Memory B cell (primary cell): Measurements from ENCODE around the gene PSD2.

Source experiments
- ATAC-seq: fragments of 150-1000 bp; cut with Tn5 transposase; 2 replicates; pipeline ENCODE4 v1.10.0; 2021; ENCODE audit warnings: low read depth, mild to moderate bottlenecking, moderate library complexity
- DNase-seq, 2 donors: peaks; one replicate each; pipeline ENCODE4 v3.0.0; 2022; ENCODE audit warnings: low spot score in 2 of 2
- H3K27ac Mint-ChIP-seq: one replicate; pipeline ENCODE4 v1.8.0; 2022; ENCODE audit warnings: mild to moderate bottlenecking, moderate library complexity, mixed read lengths
- H3K27me3 Mint-ChIP-seq: one replicate; pipeline ENCODE4 v1.8.0; 2022; ENCODE audit warnings: mixed read lengths
- H3K36me3 Mint-ChIP-seq: one replicate; pipeline ENCODE4 v1.8.0; 2022; ENCODE audit warnings: mild to moderate bottlenecking, mixed read lengths
- H3K4me1 Mint-ChIP-seq: one replicate; pipeline ENCODE4 v1.8.0; 2022; ENCODE audit warnings: mixed read lengths
- H3K4me3 Mint-ChIP-seq: one replicate; pipeline ENCODE4 v1.8.0; 2022; ENCODE audit warnings: mild to moderate bottlenecking, moderate library complexity, mixed read lengths
- H3K9me3 Mint-ChIP-seq: one replicate; pipeline ENCODE4 v1.8.0; 2022; ENCODE audit warnings: mixed read lengths

The PSD2 gene

DNA sequence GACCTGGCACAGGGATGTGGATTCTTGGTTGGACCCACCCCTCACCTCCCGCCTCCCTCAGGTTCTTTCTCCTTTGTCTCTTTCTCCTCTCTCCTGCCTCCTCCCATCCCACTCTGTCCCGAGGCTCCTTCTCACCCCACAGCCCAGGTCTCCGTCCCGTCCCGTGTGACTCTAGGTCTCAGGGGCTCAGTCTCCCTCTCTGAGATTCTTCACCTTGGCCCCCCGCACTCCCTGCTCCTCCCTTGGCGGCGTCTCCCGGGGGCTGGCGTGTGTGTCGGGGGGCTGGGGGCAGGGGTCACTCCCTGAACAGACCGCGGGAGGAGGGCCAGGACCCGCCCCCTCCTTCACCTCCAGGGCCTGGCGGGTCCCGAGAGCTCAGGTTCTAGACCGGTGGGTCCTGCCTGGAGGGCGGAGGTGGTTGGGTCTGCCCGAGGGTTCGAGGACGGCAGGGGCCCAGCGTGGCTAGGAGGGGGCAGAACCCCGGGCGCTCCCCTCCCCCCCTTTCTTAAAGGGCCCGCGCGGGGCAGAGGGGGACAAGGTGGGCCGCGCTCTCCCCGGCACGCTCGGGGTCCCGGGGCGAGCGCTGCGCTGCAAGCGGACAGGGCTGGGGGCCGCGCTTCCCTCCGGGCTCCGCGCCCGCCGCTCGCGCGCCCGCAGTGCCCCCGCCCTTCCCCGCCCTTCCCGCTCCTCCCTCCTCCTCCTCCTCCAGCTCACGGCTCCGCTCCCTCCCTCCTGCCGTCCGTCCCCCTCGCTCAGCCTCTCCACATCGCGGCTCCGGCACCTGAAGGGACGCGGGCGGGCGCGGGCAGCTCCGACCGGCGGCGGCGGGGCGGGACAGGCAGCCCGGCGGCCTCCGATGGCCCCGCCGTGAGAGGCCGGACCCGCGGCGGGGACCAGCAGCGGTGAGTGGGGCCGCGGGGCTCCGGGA lies at the start of gene PSD2:
Gene PSD2, plus strand, starts transcription at position 735 of the 928 bp plus-strand sequence. CDS start 13,633 bp downstream, outside the sequence.
- Mint-ChIP-seq H3K4me1 (peaks cover 3% of the 10 kb centered on the region), H3K27me3 (peaks cover 26% of the 10 kb centered on the region), H3K9me3 (no peaks in the 10 kb centered on the region), H3K4me3 (peak within 1 kb of the TSS; percentile 27), H3K36me3 (no peaks in the 10 kb centered on the region), H3K27ac (no peak within 1 kb of the TSS)
- ATAC-seq = no peak
- DNase-seq = no peak

GRCh38 chr5:139746691-139747582 lies 48.7 kb upstream of the PSD2 start:
- Mint-ChIP-seq H3K36me3 (no peaks in the 10 kb centered on the region), H3K4me1 (peaks cover 36% of the 10 kb centered on the region), H3K9me3 (no peaks in the 10 kb centered on the region), H3K4me3 (peak overlapping the region; percentile 91), H3K27ac (peak overlapping the region; percentile 90), H3K27me3 (no peaks in the 10 kb centered on the region)
- ATAC-seq (peak; percentile 73), DNase-seq (peak; percentile 67 to 74)

- Mint-ChIP-seq H3K4me1 (peaks cover 35% of the 10 kb centered on the region), H3K27ac (peak overlapping the region; percentile 90), H3K27me3 (peaks cover 4% of the 10 kb centered on the region), H3K9me3 (no peaks in the 10 kb centered on the region), H3K36me3 (no peaks in the 10 kb centered on the region), H3K4me3 (peak overlapping the region; percentile 91)
- ATAC-seq = peak; percentile 20
- DNase-seq = no peak
These were observed 47.8 kb upstream of the PSD2 start for GRCh38 chr5:139747583-139748504.

DNA sequence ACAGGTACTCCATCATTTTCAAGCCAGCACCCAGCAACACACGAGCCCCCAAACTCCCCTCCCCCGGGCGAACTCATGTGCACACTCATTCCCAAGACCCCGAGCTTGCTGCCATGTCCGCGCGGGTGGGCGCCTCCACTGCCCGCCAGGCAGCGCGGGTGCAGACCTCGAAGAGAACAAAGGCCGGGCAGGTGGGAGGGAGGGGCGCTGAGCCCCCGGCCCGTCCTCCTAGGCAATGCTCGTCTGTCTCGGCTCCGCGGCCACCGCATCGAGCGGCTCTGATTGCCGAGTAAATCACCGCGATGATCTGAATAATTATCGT lies 47.1 kb upstream of the PSD2 start:
- H3K27me3 Mint-ChIP-seq = peaks cover 4% of the 10 kb centered on the region
- peak overlapping the region; percentile 90 for H3K27ac Mint-ChIP-seq
- no peaks in the 10 kb centered on the region for H3K9me3 Mint-ChIP-seq
- H3K4me3 Mint-ChIP-seq = peak overlapping the region; percentile 91
- DNase-seq = no peak
- no peak for ATAC-seq
- peaks cover 33% of the 10 kb centered on the region for H3K4me1 Mint-ChIP-seq
- no peaks in the 10 kb centered on the region for H3K36me3 Mint-ChIP-seq

DNA sequence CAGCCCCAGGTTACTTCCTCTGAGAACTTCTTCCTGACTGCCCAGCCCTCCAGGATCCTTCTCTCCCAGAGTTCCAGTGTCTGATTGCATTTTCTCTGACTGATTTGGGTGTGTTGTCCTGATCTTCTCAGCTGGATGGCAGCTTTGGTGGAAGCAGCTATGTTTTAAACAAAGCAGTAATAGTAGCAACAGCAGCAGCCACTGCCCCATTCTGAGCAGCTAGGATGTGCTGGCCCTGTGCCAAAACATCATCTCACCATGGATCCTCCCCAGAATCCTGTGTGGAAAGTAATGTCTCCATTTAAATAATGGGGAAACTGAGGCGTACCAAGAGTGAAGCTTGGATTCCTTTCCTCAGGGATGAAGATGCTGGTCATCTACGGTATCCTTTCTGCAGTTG lies 46.4 kb upstream of the PSD2 start:
- no peaks in the 10 kb centered on the region for H3K36me3 Mint-ChIP-seq
- no peak for DNase-seq
- H3K4me1 Mint-ChIP-seq = peaks cover 32% of the 10 kb centered on the region
- H3K27me3 Mint-ChIP-seq = peaks cover 4% of the 10 kb centered on the region
- peak overlapping the region; percentile 91 for H3K4me3 Mint-ChIP-seq
- H3K9me3 Mint-ChIP-seq = no peaks in the 10 kb centered on the region
- peak overlapping the region; percentile 40 for H3K27ac Mint-ChIP-seq
- no peak for ATAC-seq

DNA sequence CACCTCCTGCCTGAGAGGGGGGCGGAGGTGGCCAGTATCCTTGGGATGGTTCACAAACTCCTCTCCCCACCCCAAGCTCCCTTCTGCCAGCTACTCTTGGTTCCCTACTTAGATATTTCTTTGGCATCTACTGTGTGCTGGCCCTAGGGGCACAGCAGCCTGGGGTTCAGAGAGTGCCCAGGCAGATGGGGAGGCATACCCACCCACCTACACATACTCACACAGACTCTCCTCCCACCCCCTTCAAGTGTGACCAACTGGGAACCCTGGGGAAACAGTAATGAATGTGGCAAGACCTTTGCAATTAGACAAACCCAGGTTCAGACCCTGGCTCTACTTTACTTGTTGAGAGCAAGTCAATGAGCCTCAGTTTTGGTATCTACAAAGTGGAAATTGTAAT lies 44.4 kb upstream of the PSD2 start:
- Mint-ChIP-seq H3K4me1 (peaks cover 37% of the 10 kb centered on the region), H3K4me3 (no peak overlapping the region), H3K27ac (no peak overlapping the region), H3K9me3 (no peaks in the 10 kb centered on the region), H3K36me3 (no peaks in the 10 kb centered on the region), H3K27me3 (peaks cover 12% of the 10 kb centered on the region)
- ATAC-seq (no peak), DNase-seq (no peak)

DNA sequence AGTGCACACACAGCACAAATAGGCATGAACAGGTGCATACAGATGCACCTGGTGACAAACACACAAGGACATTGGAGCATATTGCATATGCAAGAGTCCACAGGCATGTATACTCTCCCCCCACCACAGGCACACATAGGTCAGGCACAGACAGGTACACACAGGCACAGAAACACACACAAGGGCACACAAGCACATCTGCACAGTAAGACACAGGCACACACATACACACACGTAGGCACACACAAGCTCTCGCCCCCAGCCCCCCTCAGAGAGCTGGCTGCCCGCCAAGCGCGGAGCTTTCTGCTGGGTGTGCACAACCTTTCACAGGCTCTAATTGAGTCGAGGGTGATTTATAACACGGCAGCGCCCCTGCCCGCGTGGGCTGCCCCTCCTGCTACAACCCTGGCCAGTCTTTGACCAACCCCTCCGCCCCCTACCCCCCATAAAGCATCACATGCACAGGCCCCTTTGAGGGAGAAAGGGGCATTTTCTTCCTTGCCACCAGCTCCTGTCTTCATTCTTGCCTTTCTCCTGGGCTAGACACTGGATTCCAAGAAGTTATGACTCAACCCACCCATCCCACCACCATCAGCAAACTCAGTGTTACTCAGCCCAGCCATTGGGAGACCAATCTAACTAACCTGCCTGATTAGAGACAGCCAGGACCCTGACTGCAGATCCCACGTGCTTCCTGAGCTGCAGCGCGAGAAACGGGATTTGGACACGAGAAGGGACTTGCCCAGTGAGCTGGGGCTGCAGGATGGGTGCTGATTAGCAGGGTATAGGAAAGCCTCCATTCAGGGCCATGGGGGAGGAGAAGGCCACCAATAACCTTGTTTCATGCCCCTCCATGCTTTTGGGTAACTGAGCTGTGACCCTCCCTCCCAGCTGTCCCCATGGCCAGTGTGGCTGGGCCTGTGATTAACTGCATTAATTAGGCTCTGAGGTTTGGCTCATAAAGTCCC lies 42.8 kb upstream of the PSD2 start:
- DNase-seq (no peak), ATAC-seq (no peak)
- no peaks in the 10 kb centered on the region for H3K9me3 Mint-ChIP-seq
- H3K27ac Mint-ChIP-seq = no peak overlapping the region
- peaks cover 12% of the 10 kb centered on the region for H3K27me3 Mint-ChIP-seq
- H3K36me3 Mint-ChIP-seq = no peaks in the 10 kb centered on the region
- H3K4me1 Mint-ChIP-seq = peaks cover 33% of the 10 kb centered on the region
- H3K4me3 Mint-ChIP-seq = no peak overlapping the region

DNA sequence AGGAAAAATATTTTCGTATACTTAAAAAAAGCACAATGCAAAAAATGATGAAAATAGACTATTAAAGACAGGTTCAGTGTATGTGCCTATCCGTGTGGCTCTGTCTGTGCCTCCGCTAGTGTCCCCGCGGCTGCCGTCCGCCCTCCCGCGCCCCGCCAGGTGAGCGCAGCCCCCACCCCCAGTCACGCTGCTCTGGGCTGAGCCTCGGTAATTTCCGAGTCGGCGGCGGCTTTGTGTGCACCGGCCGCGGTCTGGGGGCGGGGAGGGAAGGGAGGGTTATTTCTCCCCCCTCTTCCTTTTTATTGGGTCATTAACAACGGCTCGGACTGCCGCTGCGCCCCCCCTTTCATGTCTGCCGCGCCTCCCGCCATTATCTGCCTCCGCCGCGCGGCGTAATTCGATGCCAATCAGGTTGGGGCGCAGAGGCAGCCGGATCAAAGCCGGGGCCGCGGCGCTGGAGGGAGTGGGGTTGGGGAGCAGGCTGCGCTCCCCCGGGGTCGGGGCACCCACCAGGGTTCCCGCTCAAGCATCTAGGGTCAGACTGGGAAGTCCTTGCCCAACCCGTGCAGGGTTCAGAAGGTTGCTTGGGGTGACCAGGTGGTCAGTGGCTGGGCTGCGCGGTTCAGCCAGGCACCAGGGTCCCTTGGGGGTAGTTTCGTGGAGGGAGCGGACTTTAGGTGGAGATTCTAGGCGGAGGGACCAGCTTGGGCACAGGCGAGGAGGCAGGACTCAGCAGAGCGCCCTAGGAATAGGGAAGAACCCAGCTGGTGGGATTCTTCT lies 39.5 kb upstream of the PSD2 start:
- Mint-ChIP-seq H3K4me3 (peak overlapping the region; percentile 59), H3K27ac (peak overlapping the region; percentile 12), H3K4me1 (peaks cover 36% of the 10 kb centered on the region), H3K27me3 (peaks cover 12% of the 10 kb centered on the region), H3K36me3 (no peaks in the 10 kb centered on the region), H3K9me3 (no peaks in the 10 kb centered on the region)
- ATAC-seq = peak; percentile 81
- no peak for DNase-seq

- Mint-ChIP-seq H3K27me3 (peaks cover 12% of the 10 kb centered on the region), H3K9me3 (no peaks in the 10 kb centered on the region), H3K36me3 (no peaks in the 10 kb centered on the region), H3K4me1 (peaks cover 38% of the 10 kb centered on the region), H3K27ac (no peak overlapping the region), H3K4me3 (no peak overlapping the region)
- DNase-seq (no peak), ATAC-seq (no peak)
These were observed 38.6 kb upstream of the PSD2 start for GRCh38 chr5:139756971-139757370.

- no peak for ATAC-seq
- no peak overlapping the region for H3K27ac Mint-ChIP-seq
- DNase-seq = no peak
- peaks cover 8% of the 10 kb centered on the region for H3K27me3 Mint-ChIP-seq
- no peaks in the 10 kb centered on the region for H3K36me3 Mint-ChIP-seq
- H3K9me3 Mint-ChIP-seq = no peaks in the 10 kb centered on the region
- no peak overlapping the region for H3K4me3 Mint-ChIP-seq
- peaks cover 34% of the 10 kb centered on the region for H3K4me1 Mint-ChIP-seq
These were observed 37.7 kb upstream of the PSD2 start for GRCh38 chr5:139757727-139758509.

GRCh38 chr5:139758510-139759075 lies 37.0 kb upstream of the PSD2 start:
- no peak for DNase-seq
- Mint-ChIP-seq H3K4me3 (no peak overlapping the region), H3K4me1 (peaks cover 35% of the 10 kb centered on the region), H3K27ac (no peak overlapping the region), H3K27me3 (peaks cover 12% of the 10 kb centered on the region), H3K9me3 (no peaks in the 10 kb centered on the region), H3K36me3 (no peaks in the 10 kb centered on the region)
- no peak for ATAC-seq
